ENCODE measurements around the gene VAT1L.

VAT1L gene

DNA sequence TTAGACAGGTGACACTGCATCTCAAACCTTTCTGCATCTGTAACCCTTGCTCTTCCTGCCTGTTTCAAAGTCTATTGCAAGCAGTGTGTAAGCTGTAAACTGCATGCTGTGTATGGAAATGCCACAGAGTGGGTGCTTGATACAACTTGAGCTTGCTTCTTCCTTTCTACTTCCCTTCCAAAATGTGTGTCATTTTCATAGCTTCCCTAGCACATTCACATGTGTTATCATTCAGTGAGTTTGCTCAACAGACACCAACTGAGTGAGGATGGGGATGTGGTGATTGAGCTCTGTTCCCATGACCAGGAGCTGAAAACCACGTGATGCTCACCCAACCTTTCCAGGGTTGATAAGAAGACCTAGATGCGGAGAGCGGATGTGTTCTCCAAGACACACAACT, 111.1 kb downstream of the VAT1L start:
- in situ Hi-C loops (cut with HindIII; ENCODE audit: low sequenced_read_pairs) = no loop called here

DNA sequence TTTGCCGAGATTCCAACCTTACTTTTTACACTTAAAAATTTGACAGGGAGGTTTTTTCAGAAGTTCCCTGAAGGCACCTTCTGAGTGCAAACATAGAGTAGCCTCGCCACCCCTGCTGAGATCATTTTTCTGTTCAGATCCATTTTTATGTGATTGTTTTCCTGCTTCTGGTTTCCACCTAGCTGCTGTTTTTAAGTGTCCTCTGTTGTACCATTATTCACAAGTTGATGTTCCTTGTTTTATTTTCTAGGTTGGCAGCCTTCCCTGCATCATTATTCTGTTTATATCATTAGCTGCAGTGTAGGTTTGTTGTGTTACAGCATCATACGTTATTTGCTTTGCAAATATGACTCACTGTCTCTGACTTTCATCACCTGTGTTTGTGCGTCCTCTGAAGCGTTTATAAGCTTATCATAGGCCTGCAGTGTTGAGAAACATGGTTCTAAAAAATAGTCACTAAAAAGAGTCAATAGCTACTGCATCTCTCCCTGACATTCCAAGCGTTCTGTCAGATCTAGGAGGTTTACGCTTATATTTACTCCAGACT, 117.1 kb downstream of the VAT1L start:
- in situ Hi-C loops (cut with HindIII; ENCODE audit: low sequenced_read_pairs) = loop anchor here (5.0 kb wide), 1 partner anchor 73 kb away; no protein-coding TSS in a partner anchor

DNA sequence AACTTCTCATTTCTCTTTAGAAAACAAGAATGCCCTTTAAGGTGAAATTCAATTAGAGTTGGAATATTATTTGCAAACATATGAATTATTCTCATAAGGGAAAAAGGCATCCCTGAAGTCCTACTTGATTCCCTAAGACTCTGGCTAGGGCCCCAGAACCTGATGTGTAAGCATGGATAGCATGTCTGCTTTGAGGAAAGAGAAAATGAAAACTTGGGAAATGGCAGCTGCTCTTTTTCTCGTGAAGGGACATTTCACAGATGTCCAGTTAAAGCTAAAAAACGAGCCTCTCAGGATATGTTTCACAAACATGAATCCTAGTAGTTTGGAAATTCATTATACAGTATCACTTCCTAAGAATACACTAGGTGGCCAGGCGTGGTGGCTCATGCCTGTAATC, 121.7 kb downstream of the VAT1L start:
- in situ Hi-C loops (cut with HindIII; ENCODE audit: low sequenced_read_pairs) = no loop called here

DNA sequence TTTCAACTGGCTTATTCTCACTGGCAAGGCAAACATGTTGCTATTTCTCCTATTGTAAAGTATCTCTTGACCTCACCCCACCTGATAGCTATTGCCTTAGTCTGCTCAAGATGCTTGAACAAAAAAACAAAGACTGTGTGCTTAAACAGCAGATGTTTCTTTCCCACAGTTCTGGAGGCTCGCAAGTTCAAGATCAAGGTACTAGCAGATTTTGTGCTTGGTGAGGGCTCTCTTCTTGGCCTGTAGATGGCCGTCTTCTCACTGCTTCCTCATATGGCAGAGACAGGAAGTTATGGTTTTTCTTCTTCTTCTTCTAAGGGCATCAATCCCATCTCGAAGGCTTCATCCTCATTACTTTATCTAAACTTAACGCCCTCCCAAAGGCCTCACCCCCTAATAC, 124.3 kb downstream of the VAT1L start:
- in situ Hi-C loops (cut with HindIII; ENCODE audit: low sequenced_read_pairs) = no loop called here

DNA sequence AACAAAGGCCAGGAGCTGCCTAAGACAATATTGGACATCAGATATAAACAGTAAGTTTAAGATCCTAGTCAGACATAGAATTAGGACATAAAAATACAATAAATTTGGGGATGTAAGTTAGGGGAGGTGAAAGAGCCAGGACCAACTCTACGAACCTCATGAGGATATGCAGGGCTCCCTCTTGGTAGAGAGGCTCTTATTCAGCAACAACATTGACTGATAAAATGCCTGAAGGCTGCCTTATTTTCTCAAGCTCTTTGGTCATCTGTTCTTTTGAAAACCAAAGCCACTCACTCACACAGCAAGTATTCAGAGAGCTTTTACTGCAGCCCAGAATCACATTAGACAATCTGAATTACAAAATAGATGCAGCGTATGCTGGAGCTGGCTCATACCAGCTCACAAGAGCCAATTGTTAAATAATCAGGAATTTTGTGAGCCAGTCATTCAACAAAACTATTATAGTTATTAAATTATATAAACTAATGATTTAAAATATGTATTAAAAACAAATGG, 125.4 kb downstream of the VAT1L start:
- in situ Hi-C loops (cut with HindIII; ENCODE audit: low sequenced_read_pairs) = no loop called here

DNA sequence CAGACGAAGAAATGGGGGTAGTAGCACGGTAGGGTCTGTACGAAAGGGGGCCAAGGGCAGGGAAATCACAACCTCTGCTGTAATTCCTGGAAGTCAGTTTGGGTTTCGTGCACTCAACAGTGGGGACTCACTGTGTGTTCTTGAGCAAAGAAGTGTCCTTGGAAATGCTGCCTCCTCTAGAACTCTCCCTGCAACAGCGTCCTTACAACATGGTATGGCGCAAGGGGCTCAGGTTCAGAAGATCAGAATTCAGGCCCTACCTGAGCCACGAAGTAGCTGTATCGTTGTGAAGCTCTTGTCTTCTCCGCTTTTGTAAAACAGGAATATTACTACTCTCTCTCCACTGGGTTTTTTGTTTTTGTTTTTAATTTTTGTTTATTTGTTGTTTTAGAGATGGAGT, 127.7 kb downstream of the VAT1L start:
- in situ Hi-C loops (cut with HindIII; ENCODE audit: low sequenced_read_pairs) = no loop called here

GRCh38 chr16:77917971-77918370, 129.6 kb downstream of the VAT1L start:
- in situ Hi-C loops (cut with HindIII; ENCODE audit: low sequenced_read_pairs) = no loop called here

DNA sequence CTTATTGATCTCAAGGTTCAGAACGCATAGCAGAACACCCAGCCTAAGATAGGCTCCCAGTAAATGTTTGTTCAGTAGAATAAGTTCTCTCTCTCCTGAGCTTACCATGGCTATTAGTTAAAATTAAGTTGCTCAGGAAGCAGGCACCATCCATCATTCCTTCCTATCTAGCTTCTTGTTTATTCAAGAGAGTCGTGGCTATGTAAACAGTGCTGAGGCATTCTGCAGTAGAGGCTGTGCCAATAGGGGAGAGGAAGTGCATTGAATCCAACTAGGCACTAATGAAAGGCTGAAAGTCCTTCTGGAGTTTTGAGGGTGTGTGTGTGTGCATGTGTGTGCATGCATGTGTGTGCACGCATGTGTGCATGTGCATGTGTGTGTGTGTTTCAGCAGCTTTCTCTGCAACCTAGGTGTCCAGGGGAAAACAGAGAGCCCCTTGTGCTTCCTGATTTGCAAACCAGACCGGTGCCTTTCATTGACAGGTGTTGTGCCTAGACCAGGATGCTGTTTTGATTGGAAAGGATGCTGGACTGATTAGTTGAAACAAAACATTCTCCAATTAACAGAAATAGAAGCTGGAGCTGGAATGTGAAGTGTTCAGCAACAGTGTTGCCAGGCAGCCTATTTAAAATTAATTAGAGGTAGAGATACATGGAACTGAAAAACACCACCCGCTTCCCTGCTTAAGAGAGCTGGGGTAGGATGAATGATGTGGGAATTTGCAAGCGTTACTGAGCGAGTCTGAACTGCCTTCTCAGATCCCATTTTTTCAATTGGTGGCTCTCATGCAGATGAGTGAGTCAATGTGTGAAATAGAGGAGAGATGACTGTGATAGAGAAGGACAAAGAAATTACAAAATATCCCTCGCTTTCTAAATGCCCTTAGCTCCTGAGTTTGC, 130.7 kb downstream of the VAT1L start:
- in situ Hi-C loops (cut with HindIII; ENCODE audit: low sequenced_read_pairs) = no loop called here

DNA sequence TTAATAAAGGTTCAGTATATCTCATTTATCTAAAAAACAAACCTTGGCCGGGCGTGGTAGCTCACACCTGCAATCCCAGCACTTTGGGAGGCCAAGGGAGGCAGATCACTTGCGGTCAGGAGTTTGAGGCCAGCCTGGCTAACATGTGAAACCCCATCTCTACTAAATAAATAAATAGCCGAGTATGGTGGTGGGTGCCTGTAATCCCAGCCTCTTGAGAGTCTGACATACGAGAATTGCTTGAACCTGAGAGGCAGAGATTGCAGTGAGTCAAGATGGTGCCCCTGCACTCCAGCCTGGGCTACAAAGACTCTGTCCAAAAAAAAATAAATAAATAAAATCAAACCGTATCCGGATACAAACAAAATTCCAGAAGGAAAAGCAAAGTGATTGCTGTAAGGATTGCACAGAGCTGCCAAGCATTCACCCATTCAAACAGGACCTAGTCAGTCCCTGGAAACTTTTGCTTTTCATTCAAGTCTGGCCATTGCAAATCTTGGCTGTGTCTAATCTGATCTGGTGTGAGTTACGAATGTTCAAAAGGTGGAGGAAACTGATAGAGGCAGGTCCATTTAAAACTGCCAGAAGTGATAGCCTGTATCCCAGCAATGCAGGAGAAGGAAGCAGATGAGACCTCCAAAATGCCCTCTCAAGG, 131.5 kb downstream of the VAT1L start:
- in situ Hi-C loops (cut with HindIII; ENCODE audit: low sequenced_read_pairs) = no loop called here

DNA sequence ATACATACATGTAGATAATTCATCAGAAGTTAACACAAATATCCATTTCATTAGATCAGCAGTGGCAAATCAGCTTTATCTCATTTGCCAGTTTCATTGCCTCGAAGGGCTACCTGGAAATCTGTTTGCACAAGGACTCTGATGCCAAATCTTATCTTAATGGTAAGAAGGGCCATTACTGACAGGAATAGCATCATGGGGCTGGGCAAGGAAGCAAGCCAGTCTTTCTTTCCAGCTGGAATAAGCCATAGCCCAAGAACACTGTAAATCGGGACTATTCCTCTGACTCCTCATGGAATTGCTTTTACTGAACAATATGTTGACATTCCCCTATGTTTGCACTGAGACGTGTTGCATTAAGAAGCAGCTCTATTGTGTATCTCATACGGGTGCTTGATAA, 132.6 kb downstream of the VAT1L start:
- in situ Hi-C loops (cut with HindIII; ENCODE audit: low sequenced_read_pairs) = no loop called here

- in situ Hi-C loops (cut with HindIII; ENCODE audit: low sequenced_read_pairs) = no loop called here
Observed at GRCh38 chr16:77922228-77922754, 133.9 kb downstream of the VAT1L start.

DNA sequence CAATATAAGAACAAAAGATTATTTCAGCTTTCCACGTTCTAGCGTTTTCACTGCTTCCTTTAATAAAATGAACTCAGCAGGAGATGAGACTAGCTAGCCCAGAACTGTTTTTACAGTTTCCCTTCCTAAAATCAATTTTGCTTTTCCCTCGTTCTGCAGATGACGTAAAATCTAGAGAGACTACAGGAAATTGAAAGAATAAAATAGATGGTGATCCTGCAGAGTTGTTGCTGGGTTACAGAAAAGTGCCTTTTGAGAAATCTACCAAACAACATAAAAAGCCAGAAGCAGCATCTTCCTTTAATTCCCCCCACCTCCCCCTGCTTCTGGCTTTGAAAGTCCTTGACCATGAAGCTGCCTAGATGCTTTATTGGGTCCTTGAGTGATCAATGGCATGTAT, 137.2 kb downstream of the VAT1L start:
- in situ Hi-C loops (cut with HindIII; ENCODE audit: low sequenced_read_pairs) = no loop called here

DNA sequence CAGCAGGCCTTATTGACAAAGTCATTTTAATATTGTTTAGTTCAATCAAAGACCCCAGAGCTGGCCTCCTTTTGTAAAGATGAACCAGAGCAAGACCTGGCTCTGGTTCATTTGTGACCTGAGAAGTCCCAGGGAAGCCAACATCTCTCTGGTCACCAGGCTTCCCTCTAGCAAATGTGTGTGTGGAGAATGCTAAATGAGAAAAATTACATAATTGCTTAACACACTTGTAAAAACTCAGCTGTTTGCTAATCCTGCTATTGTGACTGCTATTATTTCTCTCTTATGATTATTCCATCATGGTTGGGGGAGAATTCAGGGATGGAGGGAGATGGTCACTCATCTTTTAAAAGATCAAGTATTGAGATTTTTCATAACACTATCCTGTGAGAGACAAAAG, 139.7 kb downstream of the VAT1L start:
- in situ Hi-C loops (cut with HindIII; ENCODE audit: low sequenced_read_pairs) = no loop called here

DNA sequence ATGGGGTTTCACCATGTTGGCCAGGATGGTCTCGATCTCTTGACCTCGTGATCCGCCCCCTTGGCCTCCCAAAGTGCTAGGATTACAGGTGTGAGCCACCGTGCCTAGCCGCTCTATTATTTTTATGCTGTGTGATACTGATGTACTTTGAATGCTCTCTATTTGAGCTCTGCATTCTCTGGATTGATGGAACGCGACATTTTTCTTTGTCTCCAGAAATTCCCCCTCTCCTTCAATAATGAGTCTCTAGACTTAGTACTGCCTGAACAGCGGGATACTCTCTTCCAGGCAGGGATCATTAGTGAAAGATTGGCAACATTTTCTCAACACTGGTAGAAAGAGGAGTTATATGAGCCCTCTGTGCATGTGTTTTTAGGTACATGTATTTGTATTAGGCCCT, 140.6 kb downstream of the VAT1L start:
- in situ Hi-C loops (cut with HindIII; ENCODE audit: low sequenced_read_pairs) = no loop called here

DNA sequence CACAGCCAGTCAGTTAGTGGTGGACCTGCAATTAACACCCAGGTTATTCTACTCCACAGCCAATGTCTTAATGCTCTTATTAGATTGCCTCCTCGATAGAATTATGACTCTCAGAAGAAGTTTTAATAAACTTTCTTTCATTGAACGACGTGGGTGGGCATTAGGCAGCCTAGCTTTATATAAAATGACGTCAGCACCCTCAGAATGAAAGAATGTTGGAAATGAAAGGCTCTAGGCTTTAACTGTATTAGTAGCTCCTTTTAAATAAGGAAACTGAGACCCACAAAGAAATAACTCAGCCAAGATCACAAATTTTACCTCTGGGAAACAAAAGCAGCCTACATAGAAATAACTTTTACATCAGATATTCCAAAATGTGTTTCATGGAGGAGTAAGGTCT, 142.7 kb downstream of the VAT1L start:
- in situ Hi-C loops (cut with HindIII; ENCODE audit: low sequenced_read_pairs) = no loop called here

DNA sequence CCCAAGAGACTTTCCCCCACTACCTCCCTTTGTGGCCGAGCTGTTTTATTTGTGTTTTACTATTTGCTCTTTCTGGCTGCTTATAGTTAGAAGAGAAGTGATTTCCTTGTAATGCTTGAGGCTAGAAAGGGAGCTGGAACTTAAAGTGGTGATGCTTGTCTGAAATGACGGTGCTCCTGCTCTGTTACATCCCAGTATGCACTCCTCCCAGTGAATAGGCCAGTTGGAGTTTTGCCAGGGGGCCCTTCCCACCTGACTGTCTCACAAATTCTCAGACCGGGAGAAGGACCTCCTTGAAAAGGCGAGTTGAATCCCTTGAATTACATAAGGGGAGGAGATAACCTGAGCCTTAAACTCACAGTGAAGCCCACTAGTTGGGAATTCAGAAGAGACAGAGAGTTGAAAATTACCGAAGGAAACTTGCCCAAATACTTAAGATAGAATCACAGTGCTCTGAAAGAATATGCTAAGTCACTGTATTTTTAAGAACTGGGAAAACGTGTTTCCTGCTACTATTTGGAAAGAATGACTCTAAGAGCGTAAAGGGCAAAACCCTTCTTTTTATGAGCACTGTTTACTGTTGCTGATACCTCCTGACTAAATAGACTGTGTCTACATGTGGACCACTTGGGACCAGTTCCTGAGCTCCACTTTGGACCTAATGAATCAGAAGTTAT, 149.2 kb downstream of the VAT1L start:
- in situ Hi-C loops (cut with HindIII; ENCODE audit: low sequenced_read_pairs) = no loop called here

GRCh38 chr16:77938913-77939312, 150.5 kb downstream of the VAT1L start:
- in situ Hi-C loops (cut with HindIII; ENCODE audit: low sequenced_read_pairs) = no loop called here

DNA sequence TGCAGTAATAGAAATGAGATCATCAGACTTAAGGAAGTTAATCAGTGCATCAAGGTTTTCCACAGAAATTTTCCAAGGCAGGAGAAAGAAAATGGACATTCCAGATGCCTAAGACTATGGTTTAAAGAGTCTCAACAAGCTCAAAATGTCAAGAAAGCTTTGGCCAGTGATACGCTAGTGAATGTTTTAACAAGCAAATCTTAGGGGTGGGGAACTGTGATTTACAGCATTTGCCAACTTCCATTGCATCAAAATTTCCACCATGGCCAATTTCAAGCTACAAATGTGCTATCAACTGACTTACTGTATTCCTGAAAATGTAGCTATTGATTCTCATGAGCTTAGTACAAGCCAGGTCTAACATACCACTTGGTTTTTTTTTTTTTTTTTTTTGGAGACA, 151.6 kb downstream of the VAT1L start:
- in situ Hi-C loops (cut with HindIII; ENCODE audit: low sequenced_read_pairs) = no loop called here

DNA sequence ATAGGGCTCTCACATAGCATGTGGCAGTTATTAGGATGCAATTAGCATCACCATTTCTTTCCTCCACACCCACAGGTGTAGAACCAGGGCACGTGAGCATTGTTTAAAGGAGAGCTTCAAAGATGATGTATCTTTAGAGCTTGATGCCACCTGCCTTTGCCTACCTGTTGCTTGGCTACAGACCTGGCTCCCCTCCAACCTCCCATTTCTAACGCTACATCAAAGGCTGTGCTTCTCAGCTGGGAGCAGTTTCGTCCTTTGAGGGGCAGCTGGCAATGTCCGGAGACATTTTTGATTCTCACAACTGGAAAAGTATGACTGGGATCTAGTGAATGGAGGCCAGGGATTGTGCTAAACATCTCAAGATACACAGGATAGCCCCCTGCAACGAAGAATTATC, 155.4 kb downstream of the VAT1L start:
- in situ Hi-C loops (cut with HindIII; ENCODE audit: low sequenced_read_pairs) = no loop called here

- in situ Hi-C loops (cut with HindIII; ENCODE audit: low sequenced_read_pairs) = no loop called here
Observed at GRCh38 chr16:77944631-77945030, 156.3 kb downstream of the VAT1L start.

GRCh38 chr16:77945126-77945525, 156.8 kb downstream of the VAT1L start:
- in situ Hi-C loops (cut with HindIII; ENCODE audit: low sequenced_read_pairs) = no loop called here

Measured in DLD1 (cell line).